Measurements from ENCODE around the gene GGCX.
"Not testable (repeated sequence)": the region's sequence is repeated elsewhere in the genome, so short reads cannot be mapped to it uniquely, and the experiment has no call there.

The GGCX gene

GRCh38 chr2:85566265-85566664 lies 5.0 kb upstream of the GGCX start:
- H3K4me3 ChIP-seq (ENCODE audit: low read length): no peak overlapping the region
- DNase-seq (ENCODE audit: low read depth): no peak
- TF ChIP-seq CTCF (IDR thresholded peaks at IDR 0.05; ENCODE audit: insufficient read depth, low read depth, low read length, missing control alignments): no peak

DNA sequence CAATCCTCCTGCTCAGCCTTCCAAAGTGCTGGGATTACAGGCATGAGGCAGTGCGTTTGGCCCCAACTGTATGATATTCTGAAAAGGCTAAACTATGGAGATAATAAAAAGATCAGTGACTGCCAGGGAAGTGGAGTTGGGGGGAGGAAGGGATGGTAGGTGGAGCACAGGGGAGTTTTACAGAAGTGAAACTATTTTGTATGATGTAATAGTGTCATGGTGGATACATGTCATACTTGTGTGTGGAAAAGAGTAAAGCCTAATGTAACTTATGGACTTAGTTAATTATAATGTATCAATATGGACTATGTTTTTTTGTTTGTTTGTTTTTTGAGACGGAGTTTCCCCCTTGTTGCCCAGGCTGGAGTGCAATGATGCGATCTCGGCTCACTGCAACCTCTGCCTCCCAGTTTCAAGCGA lies 2.9 kb upstream of the GGCX start:
- DNase-seq (ENCODE audit: low read depth): no peak
- no peak for TF ChIP-seq CTCF (IDR thresholded peaks at IDR 0.05; ENCODE audit: insufficient read depth, low read depth, low read length, missing control alignments)
- H3K4me3 ChIP-seq (ENCODE audit: low read length): no peak overlapping the region

GRCh38 chr2:85560812-85561279 lies 447 bp downstream of the GGCX start:
- DNase-seq (ENCODE audit: low read depth): no peak
- TF ChIP-seq CTCF (IDR thresholded peaks at IDR 0.05; ENCODE audit: insufficient read depth, low read depth, low read length, missing control alignments): no peak
- peak overlapping the region; percentile 98 for H3K4me3 ChIP-seq (ENCODE audit: low read length)

- peak overlapping the region; percentile 98 for H3K4me3 ChIP-seq (ENCODE audit: low read length)
- not testable (repeated sequence) for DNase-seq (ENCODE audit: low read depth)
Measured at GRCh38 chr2:85560403-85560726, 928 bp downstream of the GGCX start.

DNA sequence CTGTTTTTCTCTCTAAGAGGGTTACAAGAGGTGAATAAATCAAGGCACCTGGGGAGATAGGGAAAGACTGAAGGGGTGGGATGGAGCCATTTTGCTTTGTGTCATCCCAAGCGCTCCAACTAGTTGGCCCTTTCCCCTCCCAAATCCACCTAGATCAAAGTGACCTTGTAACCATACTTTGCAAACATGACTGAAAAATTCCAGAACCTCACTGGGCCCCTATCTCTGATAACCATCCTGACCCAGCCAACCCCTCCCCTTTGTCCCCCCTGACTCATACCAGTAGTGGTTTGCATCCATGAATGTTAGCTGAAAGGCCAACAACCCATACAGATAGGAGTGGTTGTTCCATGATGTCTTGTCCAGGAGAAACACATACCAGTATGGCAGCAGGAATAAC lies 3.1 kb downstream of the GGCX start:
- DNase-seq (ENCODE audit: low read depth): no peak
- no peak overlapping the region for H3K4me3 ChIP-seq (ENCODE audit: low read length)
- no peak for TF ChIP-seq CTCF (IDR thresholded peaks at IDR 0.05; ENCODE audit: insufficient read depth, low read depth, low read length, missing control alignments)

DNA sequence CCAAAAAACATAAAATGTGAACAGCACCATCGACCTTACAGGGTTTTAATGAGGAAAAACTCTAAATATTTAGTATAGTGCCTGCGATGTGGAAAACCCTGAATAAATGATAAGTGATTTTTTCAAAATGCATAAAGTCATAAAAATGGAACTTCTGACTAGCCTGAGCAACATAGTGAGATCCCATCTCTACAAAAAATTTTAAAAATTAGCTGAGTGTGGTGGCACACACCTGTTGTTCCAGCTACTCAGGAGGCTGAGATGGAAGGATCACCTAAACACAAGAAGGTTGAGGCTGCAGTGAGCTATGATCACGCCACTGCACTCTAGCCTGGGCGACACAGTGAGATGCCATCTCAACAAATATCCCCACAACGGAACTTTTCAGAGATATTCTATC lies 4.2 kb downstream of the GGCX start:
- no peak overlapping the region for H3K4me3 ChIP-seq (ENCODE audit: low read length)
- no peak for TF ChIP-seq CTCF (IDR thresholded peaks at IDR 0.05; ENCODE audit: insufficient read depth, low read depth, low read length, missing control alignments)
- no peak for DNase-seq (ENCODE audit: low read depth)

DNA sequence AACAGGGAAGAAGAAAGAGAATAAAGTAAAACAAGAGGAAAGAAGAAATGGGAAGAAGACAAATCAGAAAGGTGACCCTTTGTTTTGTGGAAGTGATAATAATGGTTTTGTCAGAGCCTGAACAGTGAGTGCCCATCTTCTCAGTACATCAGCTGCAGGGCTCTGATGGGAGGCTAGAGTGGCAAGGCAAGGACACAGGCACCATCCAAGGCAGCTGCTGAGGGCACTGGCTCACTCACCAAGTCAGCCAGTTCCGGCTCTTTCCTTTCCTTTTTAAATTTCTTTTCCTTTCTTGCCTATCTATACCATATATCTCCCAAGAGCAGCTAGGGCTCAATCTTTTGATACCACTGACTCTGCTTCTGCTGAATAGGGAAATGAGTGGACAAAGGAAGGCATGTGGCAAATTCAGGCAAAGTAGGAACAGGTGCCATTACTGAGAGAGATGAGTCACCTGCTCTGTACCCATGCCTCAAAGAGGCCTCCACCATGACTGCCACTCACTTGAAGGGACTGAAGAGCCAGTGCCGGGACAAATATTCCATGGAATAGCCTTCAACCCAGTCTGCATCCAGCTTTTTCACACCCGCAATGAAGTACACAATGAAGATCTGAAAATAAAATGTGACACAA lies 6.2 kb downstream of the GGCX start:
- no peak for TF ChIP-seq CTCF (IDR thresholded peaks at IDR 0.05; ENCODE audit: insufficient read depth, low read depth, low read length, missing control alignments)
- H3K4me3 ChIP-seq (ENCODE audit: low read length): no peak overlapping the region
- DNase-seq (ENCODE audit: low read depth): no peak

All from epithelial cell of esophagus (primary cell).